Prostate gland (tissue), 2 donors: ENCODE measurements around the gene BMP7.

Source experiments
- CTCF ChIP-seq, 4 experiments: fragments of 200-600 bp in 2 of 4; fragments of 450-650 bp in 2 of 4; sonication (generic) in 2 of 4; IDR thresholded peaks; 1 replicate in 3 of 4; 2 replicates in 1 of 4; pipeline ENCODE4 v1.5.1; 2016 to 2019; ENCODE audit warnings: antibody characterized with exemption in 4 of 4, mild to moderate bottlenecking in 2 of 4, moderate library complexity in 2 of 4
- POLR2A ChIP-seq: fragments of 450-650 bp; IDR thresholded peaks from one replicate; pipeline ENCODE4 v1.6.1; 2016; ENCODE audit warnings: antibody characterized with exemption, mild to moderate bottlenecking
- POLR2AphosphoS5 ChIP-seq: sonication (generic); formaldehyde crosslinking; IDR thresholded peaks from one replicate; pipeline ENCODE4 v1.6.1; 2017; ENCODE audit warnings: antibody characterized with exemption

DNA sequence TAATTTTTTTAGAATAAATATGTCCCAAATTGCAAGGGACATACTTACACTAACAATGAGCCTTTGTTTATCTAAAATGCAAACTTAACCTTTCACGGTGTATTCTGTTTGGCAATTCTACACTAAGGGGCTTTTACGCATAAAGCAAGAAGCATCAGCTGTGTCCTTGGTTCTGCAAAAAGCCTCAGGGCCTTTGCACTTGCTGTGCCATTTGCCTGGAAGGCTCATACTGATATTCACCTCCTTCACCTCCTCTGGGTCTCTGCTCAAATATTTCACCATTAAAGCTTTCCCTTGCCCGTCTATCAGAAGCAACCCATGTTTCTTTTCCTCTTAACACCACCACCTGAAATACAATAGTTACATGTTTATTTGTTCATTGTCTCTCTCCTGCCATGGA lies 8.9 kb upstream of the BMP7 start:
- TF ChIP-seq CTCF (IDR thresholded peaks at IDR 0.05) (no peak), POLR2A (no peak), POLR2AphosphoS5 (no peak)
